SIG-M5 treated with dmso at 0.1 percent for 504 hours (cell line): Measurements from ENCODE around the gene PTCRA.
"Not testable (repeated sequence)": the region's sequence is repeated elsewhere in the genome, so short reads cannot be mapped to it uniquely, and the experiment has no call there.

Experiments
- DNase-seq: peaks from one replicate; lab custom pipeline; 2025; ENCODE audit not compliant: unreplicated experiment; lab: John Stamatoyannopoulos, UW

Gene PTCRA

DNA sequence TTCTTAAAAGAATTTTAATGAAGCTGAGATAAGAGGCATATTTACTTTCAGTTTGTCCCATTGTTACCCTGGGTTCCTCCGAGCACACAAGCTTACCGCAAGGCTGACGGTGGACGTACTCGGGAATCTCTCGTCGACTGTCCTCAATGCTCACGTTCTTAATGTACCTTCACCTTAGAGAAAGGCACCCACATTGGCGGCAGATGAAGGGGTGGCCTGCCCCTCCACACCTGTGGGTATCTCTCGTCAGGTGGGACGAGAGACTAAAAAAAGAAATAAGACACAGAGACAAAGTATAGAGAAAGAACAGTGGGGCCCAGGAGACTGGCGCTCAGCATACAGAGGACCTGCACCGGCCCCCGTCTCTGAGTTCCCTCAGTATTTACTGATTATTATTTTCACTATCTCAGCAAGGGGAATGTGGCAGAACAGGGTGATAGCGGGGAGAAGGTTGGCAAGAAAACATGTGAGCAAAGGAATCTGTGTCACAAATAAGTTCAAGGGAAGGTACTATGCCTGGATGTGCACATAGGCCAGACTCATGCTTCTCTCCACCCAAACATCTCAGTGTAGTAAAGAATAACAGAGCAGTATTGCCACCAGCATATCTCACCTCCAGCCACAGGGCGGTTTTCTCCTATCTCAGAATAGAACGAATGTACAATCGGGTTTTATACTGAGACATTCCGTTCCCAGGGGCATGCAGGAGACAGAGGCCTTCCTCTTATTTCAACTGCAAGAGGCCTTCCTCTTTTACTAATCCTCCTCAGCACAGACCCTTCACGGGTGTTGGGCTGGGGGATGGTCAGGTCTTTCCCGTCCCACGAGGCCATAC is 13.2 kb upstream of the PTCRA start:
- DNase-seq, result not testable (repeated sequence)

- DNase-seq, result no peak
Observed at GRCh38 chr6:42904467-42904866, 11.4 kb upstream of the PTCRA start.

- DNase-seq, result no peak
Observed at GRCh38 chr6:42907336-42907735, 8.5 kb upstream of the PTCRA start.

- DNase-seq, result no peak
Observed at GRCh38 chr6:42909835-42910234, 6.0 kb upstream of the PTCRA start.

DNA sequence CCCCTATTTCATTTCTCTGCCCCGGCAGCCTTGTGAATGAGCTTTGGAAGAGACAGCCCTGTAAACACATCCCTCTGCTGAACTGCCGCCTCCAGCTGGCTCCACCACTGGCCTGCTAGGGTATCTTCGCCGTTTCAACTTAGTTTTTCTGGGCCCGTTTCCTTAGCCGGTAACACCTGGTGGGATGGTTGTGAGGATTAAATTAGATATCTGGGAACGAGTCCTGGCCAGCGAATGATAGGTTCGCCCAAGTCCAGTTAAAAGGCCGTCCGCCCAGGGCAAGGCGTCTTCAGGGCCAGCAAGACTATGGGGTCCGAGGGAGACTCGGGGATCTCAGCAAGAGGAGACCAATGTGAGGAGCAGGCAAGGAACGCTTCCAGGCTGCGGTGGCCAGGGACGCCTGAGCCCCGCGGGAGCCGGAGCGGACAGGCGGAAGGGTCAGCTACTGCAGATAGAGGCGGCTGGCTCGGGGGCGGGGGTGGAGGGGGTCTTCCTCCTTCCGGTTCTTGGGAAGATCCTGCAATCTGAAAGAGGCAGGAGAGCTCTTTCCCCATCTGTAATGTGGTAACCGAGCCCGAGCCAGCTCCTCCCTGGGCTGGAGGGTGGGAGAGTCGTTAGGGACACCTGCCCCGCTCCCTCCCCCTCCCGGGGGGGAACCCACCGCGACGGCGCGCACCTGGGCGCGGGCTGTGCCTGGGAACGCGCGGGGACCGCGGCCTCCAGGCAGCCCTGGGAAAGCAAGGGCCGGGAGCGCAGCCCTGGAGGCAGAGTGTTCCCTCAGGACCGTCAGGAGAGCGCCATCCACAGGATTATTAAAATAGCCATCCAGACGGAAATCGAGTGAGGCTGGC is 4.5 kb upstream of the PTCRA start:
- DNase-seq, result no peak

DNA sequence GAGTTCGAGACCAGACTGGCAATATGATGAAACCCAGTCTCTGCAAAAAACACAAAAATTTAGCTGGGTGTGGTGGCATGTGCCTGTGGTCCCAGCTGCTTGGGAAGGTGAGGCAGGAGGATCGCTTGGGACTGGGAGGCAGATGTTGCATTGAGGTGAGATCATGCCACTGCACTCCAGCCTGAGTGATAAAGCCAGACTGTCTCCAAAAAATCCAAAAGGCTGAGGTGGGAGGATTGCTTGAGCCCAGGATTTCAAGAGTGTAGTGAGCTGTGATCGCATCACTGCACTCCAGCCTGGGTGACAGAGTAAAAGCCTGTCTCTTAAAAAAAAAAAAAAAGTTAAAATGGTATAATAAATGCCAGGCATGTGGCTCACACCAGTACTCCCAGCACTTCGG is 1.3 kb upstream of the PTCRA start:
- DNase-seq, result no peak

GRCh38 chr6:42916288-42916687 is 435 bp downstream of the PTCRA start:
- DNase-seq, result no peak

DNA sequence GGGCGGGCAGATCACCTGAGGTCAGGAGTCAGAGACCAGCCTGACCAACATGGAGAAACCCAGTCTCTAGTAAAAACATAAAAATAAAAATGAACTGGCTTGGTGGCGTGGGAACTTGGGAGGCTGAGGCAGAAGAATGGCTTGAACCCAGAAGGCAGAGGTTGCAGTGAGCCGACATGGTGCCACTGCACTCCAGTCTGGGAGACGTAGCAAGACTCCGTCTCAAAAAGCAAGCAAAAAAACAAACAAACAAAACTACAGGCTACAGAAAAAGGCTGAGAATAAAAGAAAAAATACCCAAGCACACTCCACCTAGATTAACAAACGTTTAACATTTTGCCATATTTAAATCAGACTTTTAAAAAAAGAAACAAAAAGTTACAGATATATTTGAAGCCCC is 5.9 kb downstream of the PTCRA start:
- no peak for DNase-seq

- peak; percentile 83 for DNase-seq
Observed at GRCh38 chr6:42923666-42924065, 7.8 kb downstream of the PTCRA start.

- DNase-seq, result no peak
Observed at GRCh38 chr6:42925248-42925857, 9.5 kb downstream of the PTCRA start.

- DNase-seq, result peak; percentile 98
Observed at GRCh38 chr6:42928986-42929820, 13.3 kb downstream of the PTCRA start, which contains the start of gene CNPY3. TSS of gene CNPY3 (plus strand) at chr6:42929480. CDS start at chr6:42929571, 91 bp downstream.

DNA sequence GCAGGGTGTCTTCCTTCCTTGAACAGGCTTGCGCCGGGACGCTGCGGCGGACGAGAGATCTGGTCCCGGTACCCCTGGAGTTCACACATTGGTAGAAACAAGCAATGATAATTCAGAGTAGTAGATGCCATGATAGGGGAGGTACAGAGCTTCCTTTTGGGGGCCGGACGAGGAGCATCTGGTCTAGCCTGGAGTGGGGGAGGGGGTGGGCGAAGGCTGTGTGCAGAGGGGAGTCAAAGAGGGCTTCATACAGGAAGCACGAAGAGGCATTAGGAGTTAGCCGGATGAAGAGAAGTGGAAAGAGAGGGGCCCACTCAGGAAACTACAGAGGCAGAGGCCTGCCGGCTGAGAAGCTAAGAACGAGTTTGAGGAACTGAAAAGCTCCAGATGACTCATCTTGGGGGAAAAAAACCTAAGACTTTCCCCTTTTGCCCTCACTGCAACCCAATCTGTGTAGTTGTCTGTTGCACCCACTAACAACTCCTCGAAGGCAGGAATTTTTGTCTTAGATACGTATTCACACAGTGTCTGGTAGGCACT is 14.0 kb downstream of the PTCRA start:
- peak; percentile 99 for DNase-seq

DNA sequence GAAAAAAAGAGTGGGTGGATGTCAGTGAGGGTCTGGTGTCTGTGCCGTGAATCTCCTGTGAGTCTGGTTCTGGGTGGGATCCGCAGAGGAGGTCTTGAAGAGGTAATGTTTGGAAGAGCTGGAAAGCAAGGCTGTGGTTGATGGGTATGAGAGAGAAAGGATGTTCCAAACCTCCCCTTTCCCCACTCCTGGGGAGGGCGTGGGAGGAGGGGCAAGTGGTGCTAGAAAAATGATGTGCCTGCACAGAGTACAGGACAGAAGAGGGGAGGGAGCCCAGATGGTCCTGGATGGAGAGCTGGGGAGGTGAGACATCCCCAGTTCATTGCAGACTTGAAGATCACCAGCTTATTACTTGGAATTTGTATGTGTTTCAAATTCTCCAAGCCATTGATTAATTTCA is 16.6 kb downstream of the PTCRA start:
- DNase-seq, result no peak

GRCh38 chr6:42933205-42933604 is 17.4 kb downstream of the PTCRA start:
- DNase-seq, result peak; percentile 90

GRCh38 chr6:42935322-42935721 is 19.5 kb downstream of the PTCRA start:
- peak; percentile 20 for DNase-seq

GRCh38 chr6:42936398-42936797 is 20.5 kb downstream of the PTCRA start:
- DNase-seq, result no peak

DNA sequence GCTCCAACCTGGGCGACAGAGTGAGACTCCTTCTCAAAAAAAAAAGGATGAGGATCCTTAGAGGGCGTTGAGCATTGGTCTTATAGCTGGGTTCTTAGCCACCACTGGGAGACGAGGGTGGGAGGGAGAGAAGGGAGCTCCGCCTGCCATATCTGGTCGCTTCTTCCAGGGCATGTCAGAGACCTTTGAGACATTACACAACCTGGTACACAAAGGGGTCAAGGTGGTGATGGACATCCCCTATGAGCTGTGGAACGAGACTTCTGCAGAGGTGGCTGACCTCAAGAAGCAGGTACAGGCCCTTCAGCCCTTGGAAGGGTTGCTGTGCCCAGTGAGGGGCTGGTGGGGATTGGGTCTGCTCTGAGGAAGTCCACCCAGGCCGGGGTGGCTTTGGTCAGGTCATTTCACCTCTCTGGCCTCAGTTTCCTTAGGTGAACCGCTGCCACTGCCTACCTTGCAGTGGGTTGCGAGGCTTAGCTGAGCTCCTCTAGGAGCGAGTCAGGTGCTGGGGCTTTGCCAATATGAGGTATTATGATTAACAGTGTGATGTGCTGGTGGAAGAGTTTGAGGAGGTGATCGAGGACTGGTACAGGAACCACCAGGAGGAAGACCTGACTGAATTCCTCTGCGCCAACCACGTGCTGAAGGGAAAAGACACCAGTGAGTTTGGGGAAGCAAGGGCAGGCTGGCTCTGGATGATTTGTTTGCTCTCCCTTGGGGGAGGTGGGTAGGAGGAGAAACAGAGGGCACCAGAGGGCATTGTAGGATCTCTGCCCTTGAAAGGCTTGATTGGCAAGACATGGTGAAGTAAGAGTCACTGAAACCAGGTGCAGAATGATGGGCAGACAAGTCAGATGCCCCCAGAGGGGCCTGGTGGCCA is 21.9 kb downstream of the PTCRA start:
- DNase-seq, result no peak

GRCh38 chr6:42938428-42938796 is 22.6 kb downstream of the PTCRA start:
- no peak for DNase-seq

DNA sequence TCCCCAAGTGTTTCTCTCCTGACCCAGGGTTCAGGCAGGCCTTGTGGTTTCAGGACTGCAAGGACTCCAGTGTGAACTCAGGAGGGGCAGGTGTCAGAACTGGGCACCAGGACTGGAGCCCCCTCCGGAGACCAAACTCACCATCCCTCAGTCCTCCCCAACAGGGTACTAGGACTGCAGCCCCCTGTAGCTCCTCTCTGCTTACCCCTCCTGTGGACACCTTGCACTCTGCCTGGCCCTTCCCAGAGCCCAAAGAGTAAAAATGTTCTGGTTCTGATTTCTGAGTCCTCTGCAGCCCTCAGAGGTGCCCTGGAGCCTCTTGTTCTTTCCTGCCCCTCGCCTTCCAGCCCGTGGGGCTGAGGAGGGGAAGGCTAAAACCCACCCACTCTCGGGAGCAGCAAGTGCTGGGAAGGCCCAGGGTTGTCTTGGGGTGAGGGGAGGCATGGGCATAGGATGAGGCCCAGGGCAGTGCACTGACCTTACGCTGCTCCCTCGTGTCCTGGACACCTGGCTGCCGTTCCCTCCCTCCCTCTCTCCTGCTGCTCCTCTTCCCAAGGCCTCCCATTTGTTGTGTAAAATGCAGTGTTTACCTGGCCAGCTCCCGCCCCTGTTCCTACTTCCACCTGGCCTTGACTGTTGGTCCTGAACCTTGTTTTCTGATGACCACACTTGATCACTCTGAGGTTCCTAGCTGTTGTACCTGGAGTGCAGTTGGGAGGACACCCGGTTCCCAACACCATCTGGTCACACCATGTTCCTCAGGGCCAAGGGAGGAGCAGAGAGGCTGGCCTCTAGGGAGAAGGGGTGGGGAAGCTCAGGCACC is 23.3 kb downstream of the PTCRA start:
- no peak for DNase-seq
